Gastroesophageal sphincter (tissue), 4 donors: ENCODE data around the gene PRDM16. TPM values are rescaled to one million over a fixed set of nuclear protein-coding genes. Genes with fewer than 3 reads are reported as not detected.

Experiments used
- ATAC-seq: fragments of 150-250 bp; one replicate; pipeline ENCODE4 v1.9.1; 2016; ENCODE audit warnings: mild to moderate bottlenecking, moderate library complexity
- H3K27ac ChIP-seq, 4 donors: fragments of 200-600 bp; sonication (generic) in 3 of 4; 1 replicate in 3 of 4; 2 replicates in 1 of 4; pipeline ENCODE4 v1.5.1; 2016 to 2019
- H3K27me3 ChIP-seq: fragments of 200-600 bp; sonication (generic); one replicate; pipeline ENCODE4 v1.5.1; 2019
- H3K36me3 ChIP-seq, 2 donors: fragments of 200-600 bp; sonication (generic); one replicate each; pipeline ENCODE4 v1.5.1; 2019; ENCODE audit warnings: control low read depth in 1 of 2
- H3K4me1 ChIP-seq, 3 donors: fragments of 200-600 bp; sonication (generic); 1 replicate in 2 of 3; 2 replicates in 1 of 3; pipeline ENCODE4 v1.5.1; 2016 to 2019; ENCODE audit warnings: control low read depth in 2 of 3
- H3K4me3 ChIP-seq, 2 donors: fragments of 200-600 bp; sonication (generic); one replicate each; pipeline ENCODE4 v1.5.1; 2019; ENCODE audit warnings: mild to moderate bottlenecking in 1 of 2, moderate library complexity in 1 of 2
- H3K9me3 ChIP-seq, 3 donors: fragments of 200-600 bp; sonication (generic); one replicate each; pipeline ENCODE4 v1.5.1; 2017 to 2019; ENCODE audit warnings: control low read depth in 2 of 3
- EP300 ChIP-seq: sonication (generic); formaldehyde crosslinking; IDR thresholded peaks from one replicate; pipeline ENCODE4 v1.6.1; 2017; ENCODE audit warnings: antibody characterized with exemption, mild to moderate bottlenecking
- POLR2A ChIP-seq, 2 donors: fragments of 450-650 bp; IDR thresholded peaks; one replicate each; pipeline ENCODE4 v1.6.1; 2017; ENCODE audit warnings: antibody characterized with exemption in 2 of 2, mild to moderate bottlenecking in 2 of 2, moderate library complexity in 1 of 2
- POLR2AphosphoS5 ChIP-seq: sonication (generic); formaldehyde crosslinking; IDR thresholded peaks from one replicate; pipeline ENCODE4 v1.6.1; 2017; ENCODE audit warnings: antibody characterized with exemption
- WGBS, 2 donors: methylation state at CpG; one replicate each; pipeline ENCODE4 v1.1.5; 2018; ENCODE audit warnings: low coverage in 1 of 2; 5-methylcytosine and 5-hydroxymethylcytosine counted together
- total RNA-seq, 4 donors: library from RNA; depleted of rRNA; stranded (reverse); fragments of >200 nt; gene quantifications; one replicate each; pipeline ENCODE4 v1.1.0, GENCODE V29; 2016
- TF ChIP-seq, protein P1 (sequence below), 4 experiments: fragments of 200-600 bp in 2 of 4; fragments of 450-650 bp in 2 of 4; sonication (generic) in 1 of 4; IDR thresholded peaks; one replicate each; pipeline ENCODE4 v1.5.1; 2017 to 2019; ENCODE audit warnings: antibody characterized with exemption in 4 of 4, mild to moderate bottlenecking in 2 of 4, moderate library complexity in 2 of 4

Gene PRDM16
- total RNA-seq, 4 donors from 2014 or later = 1.1 to 3.4 (median 1.6) TPM

GRCh38 chr1:3456449-3456963, 387.5 kb downstream of the PRDM16 start:
- Histone ChIP-seq H3K4me1 (peaks cover 0 to 39% (median 13%) of the 10 kb centered on the region in 3 donors), H3K27me3 (peaks cover 62% of the 10 kb centered on the region), H3K9me3 (no peaks in the 10 kb centered on the region), H3K4me3 (no peak overlapping the region), H3K27ac (no peak overlapping the region), H3K36me3 (no peaks in the 10 kb centered on the region)
- TF ChIP-seq POLR2AphosphoS5 (no peak), EP300 (no peak), POLR2A (IDR thresholded peaks at IDR 0.05) (no peak)
- TF ChIP-seq, protein P1, sequence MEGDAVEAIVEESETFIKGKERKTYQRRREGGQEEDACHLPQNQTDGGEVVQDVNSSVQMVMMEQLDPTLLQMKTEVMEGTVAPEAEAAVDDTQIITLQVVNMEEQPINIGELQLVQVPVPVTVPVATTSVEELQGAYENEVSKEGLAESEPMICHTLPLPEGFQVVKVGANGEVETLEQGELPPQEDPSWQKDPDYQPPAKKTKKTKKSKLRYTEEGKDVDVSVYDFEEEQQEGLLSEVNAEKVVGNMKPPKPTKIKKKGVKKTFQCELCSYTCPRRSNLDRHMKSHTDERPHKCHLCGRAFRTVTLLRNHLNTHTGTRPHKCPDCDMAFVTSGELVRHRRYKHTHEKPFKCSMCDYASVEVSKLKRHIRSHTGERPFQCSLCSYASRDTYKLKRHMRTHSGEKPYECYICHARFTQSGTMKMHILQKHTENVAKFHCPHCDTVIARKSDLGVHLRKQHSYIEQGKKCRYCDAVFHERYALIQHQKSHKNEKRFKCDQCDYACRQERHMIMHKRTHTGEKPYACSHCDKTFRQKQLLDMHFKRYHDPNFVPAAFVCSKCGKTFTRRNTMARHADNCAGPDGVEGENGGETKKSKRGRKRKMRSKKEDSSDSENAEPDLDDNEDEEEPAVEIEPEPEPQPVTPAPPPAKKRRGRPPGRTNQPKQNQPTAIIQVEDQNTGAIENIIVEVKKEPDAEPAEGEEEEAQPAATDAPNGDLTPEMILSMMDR (IDR thresholded peaks at IDR 0.05) = no peak
- ATAC-seq = no peak
- no CpG with 5 or more reads among the region's 12 CpGs for WGBS, 2 donors

- Histone ChIP-seq H3K36me3 (no peaks in the 10 kb centered on the region), H3K4me1 (peaks cover 0 to 39% (median 13%) of the 10 kb centered on the region in 3 donors), H3K27ac (peak overlapping the region in 1 of 4 donors; percentile 26), H3K27me3 (peaks cover 62% of the 10 kb centered on the region), H3K9me3 (no peaks in the 10 kb centered on the region), H3K4me3 (no peak overlapping the region)
- no peak for ATAC-seq
- TF ChIP-seq POLR2A (IDR thresholded peaks at IDR 0.05) = no peak
- no peak for TF ChIP-seq EP300
- TF ChIP-seq, protein P1 (IDR thresholded peaks at IDR 0.05) = no peak
- no peak for TF ChIP-seq POLR2AphosphoS5
- 88 to 89% methylated on average over 4 to 5 of the region's 29 CpGs for WGBS, 2 donors
Observed at GRCh38 chr1:3456964-3457909, 388.2 kb downstream of the PRDM16 start.

DNA sequence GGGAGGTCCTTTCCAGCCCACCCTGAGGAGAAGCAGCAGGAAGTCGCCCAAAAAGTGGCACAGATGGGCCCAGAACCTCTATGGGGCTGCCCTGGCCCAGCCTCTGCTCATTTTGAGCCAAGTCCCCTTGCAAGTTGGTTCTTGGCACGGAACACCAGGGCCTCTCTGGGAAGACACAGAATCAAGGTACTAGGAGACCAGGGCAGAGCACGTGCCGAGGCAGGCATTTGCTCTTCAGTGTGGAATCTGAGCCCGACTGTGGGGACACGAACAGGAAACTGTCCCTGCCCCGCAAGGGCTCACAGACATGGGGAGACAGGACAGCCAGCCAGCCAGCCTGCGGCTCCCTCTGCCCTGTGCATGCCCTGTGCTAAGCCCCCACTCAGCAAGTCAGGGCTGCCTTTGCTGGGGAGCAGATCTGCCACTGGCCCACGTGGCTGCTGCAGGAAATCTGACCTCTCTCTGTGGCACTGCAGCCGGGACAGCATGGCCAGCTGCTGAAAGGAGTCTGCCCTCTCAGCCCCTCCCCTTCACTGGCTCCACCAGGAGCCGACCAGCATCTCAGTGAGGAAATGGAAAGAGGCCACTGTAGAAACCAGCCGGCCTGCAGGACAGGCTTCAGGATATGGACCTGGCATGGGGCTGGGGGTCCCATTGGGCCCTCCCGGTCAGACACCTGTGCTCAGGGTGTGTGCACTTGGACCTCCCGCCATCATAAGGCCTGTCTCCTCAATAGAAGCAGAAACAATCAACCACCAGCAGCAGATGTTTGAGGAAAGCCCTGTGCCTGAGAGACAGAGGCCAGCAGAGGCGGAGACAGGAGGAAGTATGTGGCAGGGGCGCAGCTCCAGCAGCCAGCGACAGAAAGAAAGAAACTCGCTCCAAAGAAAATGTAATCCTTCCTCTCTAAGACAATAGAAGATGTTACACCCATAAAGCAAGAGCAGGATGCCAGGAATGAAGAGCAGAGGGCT, 389.2 kb downstream of the PRDM16 start:
- peaks cover 0 to 34% (median 13%) of the 10 kb centered on the region in 3 donors for H3K4me1 ChIP-seq
- no peak overlapping the region for H3K4me3 ChIP-seq
- ATAC-seq = no peak
- WGBS, 2 donors = 44 to 63% methylated on average over 5 to 9 of the region's 18 CpGs
- H3K27ac ChIP-seq = peak overlapping the region in 1 of 4 donors; percentile 26
- H3K36me3 ChIP-seq = no peaks in the 10 kb centered on the region
- TF ChIP-seq POLR2A (IDR thresholded peaks at IDR 0.05) = no peak
- no peak for TF ChIP-seq EP300
- TF ChIP-seq, protein P1 (IDR thresholded peaks at IDR 0.05) = no peak
- no peak for TF ChIP-seq POLR2AphosphoS5
- no peaks in the 10 kb centered on the region for H3K9me3 ChIP-seq
- peaks cover 54% of the 10 kb centered on the region for H3K27me3 ChIP-seq

- Histone ChIP-seq H3K4me1 (peaks cover 0 to 23% (median 8%) of the 10 kb centered on the region in 3 donors), H3K4me3 (no peak overlapping the region), H3K36me3 (no peaks in the 10 kb centered on the region), H3K27ac (peak overlapping the region in 1 of 4 donors; percentile 35), H3K9me3 (no peaks in the 10 kb centered on the region), H3K27me3 (peaks cover 43% of the 10 kb centered on the region)
- TF ChIP-seq POLR2AphosphoS5 (no peak), EP300 (no peak), POLR2A (IDR thresholded peaks at IDR 0.05) (no peak)
- TF ChIP-seq, protein P1 (IDR thresholded peaks at IDR 0.05) = no peak
- ATAC-seq = no peak
- WGBS, 2 donors = 82 to 91% methylated on average over 10 to 11 of the region's 24 CpGs
Observed at GRCh38 chr1:3459051-3459908, 390.3 kb downstream of the PRDM16 start.
